ENCODE measurements around the gene MTMR12.

Gene MTMR12

GRCh38 chr5:32272746-32273145, 40.0 kb downstream of the MTMR12 start:
- no peak for DNase-seq

DNA sequence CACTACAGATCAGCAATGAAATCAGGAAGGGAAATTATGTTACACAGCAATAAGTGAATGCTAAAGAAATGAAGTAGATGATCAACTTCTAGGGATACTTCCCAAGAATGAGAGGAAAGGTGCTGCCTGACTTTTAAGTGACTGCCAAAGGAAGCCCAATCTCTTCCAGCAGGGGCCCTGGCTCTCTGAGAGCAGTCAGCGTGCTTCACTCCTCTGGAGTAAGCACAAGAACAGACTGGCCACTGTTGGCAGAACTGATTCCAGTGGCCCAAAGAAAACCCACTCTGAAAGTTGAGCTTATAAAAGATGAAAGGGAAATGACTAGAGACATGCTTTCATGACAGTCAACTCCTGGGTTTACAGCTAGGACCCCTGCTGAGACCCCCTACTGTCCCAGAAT, 41.8 kb downstream of the MTMR12 start:
- DNase-seq = no peak

DNA sequence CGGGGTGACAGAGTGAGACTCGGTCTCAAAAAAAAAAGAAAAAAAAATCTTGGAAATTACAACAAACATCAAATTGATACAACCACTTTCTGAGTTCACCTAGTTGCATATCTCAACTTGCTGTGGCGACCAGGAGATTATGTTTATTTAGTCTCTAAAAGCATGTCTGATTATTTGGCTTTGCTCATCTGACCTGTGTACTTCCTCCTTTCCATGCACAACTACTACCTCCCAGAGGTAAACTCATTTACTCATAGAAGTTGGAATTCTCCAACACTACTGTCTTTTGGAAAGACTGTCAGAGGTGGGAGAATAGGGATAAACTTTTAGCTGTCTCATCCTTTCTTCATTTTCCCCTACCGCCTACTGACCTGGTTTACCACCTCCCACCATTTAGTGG, 42.6 kb downstream of the MTMR12 start:
- no peak for DNase-seq

GRCh38 chr5:32265902-32266301, 46.8 kb downstream of the MTMR12 start:
- no peak for DNase-seq

- DNase-seq = no peak
Observed at GRCh38 chr5:32264957-32265572, 47.7 kb downstream of the MTMR12 start.

DNA sequence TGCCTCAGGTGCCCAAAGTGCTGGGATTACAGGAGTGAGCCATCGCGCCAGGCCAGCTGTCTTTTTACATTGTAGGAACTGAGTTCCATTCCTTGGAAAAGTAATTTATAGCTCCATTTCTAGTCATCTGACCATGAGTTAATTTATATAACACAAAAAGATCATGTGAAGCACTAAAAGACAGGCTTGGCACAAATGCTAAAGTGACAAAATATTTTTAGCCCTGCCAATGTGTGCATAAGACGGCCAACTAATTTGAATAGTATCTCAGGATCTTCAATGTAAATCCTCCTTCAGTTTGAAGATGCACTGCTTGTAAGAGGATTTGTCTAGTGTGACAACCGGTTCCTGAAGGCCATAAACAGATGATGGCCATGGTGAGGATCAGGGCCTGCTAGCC, 49.1 kb downstream of the MTMR12 start:
- no peak for DNase-seq

GRCh38 chr5:32261198-32261597, 51.5 kb downstream of the MTMR12 start:
- peak in 1 of 2 donors; percentile 5 for DNase-seq

GRCh38 chr5:32259033-32259432, 53.7 kb downstream of the MTMR12 start:
- DNase-seq = no peak

GRCh38 chr5:32258424-32258823, 54.3 kb downstream of the MTMR12 start:
- DNase-seq = no peak

DNA sequence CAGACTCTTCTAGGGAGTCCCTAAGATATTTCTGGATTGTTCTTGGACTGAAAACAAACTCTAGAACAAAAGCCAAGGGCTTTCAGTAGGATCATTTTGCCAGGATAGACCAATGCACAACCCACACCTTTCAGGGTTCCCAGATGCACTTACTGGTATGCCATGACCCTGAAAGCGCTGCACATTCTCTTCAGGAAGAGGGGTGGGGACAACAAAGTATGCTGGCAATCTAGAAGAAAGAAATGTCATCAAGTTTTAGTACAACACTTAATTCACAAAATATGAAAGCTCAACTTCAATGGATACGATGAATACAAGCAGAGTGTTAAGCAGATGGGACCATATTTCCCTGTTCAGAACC, 57.2 kb downstream of the MTMR12 start:
- no peak for DNase-seq

DNA sequence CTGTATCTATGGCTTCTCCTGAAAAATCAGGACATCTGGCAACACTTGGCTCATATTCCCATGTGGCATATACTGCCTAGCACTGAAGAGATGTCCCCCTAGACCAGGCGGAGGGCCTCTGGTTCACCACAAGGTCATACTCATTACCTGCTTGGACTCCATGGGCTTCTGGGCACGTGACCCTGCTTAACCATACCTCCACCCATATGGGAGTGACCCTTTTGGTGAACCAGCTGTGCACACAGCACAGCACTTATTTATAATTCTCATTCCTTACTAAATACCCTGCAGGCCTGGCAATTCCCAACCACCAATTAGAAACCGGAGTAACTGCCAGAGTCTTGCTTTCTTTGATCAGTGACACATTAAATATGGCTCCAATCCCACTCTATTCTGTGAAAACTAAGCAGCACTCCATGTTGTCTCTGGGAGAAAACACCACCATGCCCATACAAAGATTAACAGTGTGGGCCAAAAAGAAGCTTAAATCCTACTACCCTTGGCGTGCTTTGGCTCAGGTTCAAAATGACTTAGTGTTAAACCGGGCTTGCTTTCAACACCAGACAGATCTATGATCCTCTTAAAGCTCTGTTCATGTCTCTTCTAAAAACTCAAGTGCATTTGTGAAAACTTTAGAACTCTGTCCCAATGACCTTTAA, 57.7 kb downstream of the MTMR12 start:
- DNase-seq = no peak

DNA sequence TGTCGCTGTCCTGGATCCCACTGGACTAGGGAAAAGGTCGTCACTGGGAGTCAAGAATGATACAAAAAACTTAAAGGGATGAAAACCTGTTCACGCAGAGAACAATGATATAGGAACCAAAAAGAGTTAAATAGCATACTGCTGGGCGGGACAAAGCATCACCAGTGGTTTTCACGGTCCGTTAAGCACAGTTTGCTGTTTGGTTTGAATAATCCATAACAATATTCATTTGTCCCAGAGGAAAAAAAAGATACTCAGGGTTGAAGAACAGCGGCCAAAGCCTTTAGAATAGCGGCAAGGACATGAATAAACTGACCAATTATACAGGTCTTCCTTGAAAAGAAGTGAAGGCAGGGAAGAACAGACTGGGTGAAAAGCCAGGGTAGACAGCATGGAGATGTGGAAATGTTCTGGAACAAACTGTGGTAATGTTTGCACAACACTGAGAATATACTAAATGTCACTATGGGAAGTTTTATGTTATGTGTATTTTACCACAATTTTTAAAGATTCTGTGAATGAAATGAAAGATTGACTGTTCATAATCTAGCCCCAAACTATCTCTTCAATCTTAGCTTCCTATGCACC, 60.8 kb downstream of the MTMR12 start:
- DNase-seq = no peak

DNA sequence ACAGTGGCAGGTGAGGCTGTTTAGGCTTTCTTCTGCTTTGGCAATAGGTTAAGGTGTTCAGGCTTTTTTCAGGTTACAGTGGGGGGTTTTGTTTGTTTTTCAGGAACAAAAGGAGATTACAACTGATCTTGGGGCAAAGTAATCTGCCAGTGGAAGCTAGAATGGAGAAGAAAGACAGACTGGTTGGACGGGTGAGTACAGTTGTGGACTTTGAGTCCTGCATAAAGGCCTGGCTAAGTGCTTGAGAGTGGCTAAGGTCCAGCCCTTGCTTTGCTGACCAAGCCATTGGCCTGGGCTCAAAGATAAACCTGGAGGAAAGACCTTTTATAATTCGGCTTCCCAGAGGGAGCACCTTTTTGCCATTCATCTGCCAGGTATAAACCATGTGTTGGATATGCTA, 63.1 kb downstream of the MTMR12 start:
- DNase-seq = no peak

DNA sequence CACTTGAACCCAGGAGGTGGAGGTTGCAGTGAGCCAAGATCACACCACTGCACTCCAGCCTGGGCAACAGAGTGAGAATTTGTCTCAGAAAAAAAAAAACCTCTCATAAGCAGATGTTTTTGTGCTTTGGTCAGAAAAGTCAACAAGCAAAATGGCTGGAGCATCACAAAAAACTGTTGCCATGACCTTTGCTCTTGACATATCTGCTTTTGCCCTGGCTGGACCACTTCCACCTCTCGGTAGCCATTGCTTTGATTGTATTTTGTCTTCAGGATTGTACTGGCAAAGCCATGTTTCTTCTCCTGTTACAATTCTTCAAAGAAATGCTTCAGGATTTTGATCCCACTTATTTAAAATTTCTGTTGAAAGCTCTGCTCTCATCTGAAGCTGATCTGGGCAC, 67.0 kb downstream of the MTMR12 start:
- no peak for DNase-seq

DNA sequence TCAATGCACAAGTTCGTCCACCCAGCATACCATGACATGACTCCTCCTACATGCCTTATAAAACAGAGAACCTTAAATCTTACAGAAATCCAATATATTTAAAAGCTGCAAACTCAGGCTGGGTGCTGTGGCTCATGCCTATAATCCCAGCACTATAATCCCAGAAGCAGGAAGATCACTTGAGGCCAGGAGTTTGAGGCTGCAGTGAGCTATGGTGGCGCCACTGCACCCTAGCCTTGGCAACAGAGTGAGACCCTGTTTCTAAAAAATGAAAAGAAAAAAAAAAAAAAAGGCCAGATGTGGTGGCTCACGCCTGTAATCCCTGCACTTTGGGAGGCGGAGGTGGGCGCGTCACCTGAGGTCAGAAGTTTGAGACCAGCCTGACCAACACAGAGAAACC, 68.7 kb downstream of the MTMR12 start:
- DNase-seq = no peak

- DNase-seq = no peak
Observed at GRCh38 chr5:32241034-32241783, 71.5 kb downstream of the MTMR12 start.

GRCh38 chr5:32239385-32239784, 73.4 kb downstream of the MTMR12 start:
- DNase-seq = no peak

GRCh38 chr5:32233696-32234447, 78.9 kb downstream of the MTMR12 start:
- DNase-seq = no peak

GRCh38 chr5:32233220-32233695, 79.5 kb downstream of the MTMR12 start:
- DNase-seq = no peak

GRCh38 chr5:32232441-32233219, 80.1 kb downstream of the MTMR12 start:
- peak; percentile 74 to 76 for DNase-seq

DNA sequence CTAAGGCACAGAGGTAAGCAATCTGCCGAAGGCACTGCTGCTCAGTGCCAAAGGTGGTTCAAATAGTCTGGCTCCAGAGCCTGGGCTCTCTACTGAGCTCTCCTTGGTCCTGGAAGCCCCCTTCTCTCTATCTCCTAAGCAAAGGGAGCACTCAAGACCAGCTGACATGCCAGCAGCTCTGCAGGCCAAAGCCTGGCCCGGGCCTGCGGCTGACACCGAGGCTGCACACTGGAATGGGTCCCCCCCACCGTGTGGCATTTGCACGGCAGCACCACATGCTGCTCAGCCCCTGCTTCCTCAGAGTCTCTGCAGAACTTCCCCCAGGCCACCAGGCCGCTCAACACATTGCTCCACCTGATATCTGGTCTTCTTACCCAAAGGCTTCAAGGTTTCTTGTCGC, 80.8 kb downstream of the MTMR12 start:
- DNase-seq = no peak

- DNase-seq = no peak
Observed at GRCh38 chr5:32231241-32231640, 81.5 kb downstream of the MTMR12 start.

Data from stimulated activated CD4-positive, alpha-beta T cell treated with anti-CD3 and anti-CD28 coated beads, Interleukin-2, amount 100 ng/mL, for 48 hours (primary cell).